Neural progenitor cell (in vitro differentiated cells): ENCODE measurements around the gene MCCC1. TPM values are rescaled to one million over a fixed set of nuclear protein-coding genes. Genes with fewer than 3 reads are reported as not detected.

ENCODE experiments used
- DNase-seq: peaks from one replicate; pipeline ENCODE4 v3.0.0-alpha.2; 2016; ENCODE audit warnings: low spot score
- H2AFZ ChIP-seq: fragments of 200-600 bp; sonication (generic); replicated peaks from 2 replicates; pipeline ENCODE4 v1.6.1; 2016; ENCODE audit warnings: antibody characterized with exemption
- H3F3A ChIP-seq: fragments of 200-600 bp; sonication (generic); 2 replicates; pipeline ENCODE4 v1.6.1; 2016; ENCODE audit warnings: antibody characterized with exemption, low read depth
- H3K27ac ChIP-seq: fragments of 200-600 bp; sonication (generic); 2 replicates; pipeline ENCODE4 v1.5.1; 2016; ENCODE audit warnings: mild to moderate bottlenecking
- H3K27me3 ChIP-seq: fragments of 200-600 bp; sonication (generic); 2 replicates; pipeline ENCODE4 v1.6.1; 2016; ENCODE audit warnings: mild to moderate bottlenecking, moderate library complexity
- H3K36me3 ChIP-seq: fragments of 200-600 bp; sonication (generic); 2 replicates; pipeline ENCODE4 v1.5.1; 2016
- H3K4me1 ChIP-seq: fragments of 200-600 bp; sonication (generic); 2 replicates; pipeline ENCODE4 v1.6.1; 2016; ENCODE audit warnings: mixed run types
- H3K4me2 ChIP-seq: fragments of 200-600 bp; sonication (generic); 2 replicates; pipeline ENCODE4 v1.6.1; 2016
- H3K4me3 ChIP-seq: fragments of 200-600 bp; sonication (generic); 2 replicates; pipeline ENCODE4 v1.5.1; 2016
- H3K79me2 ChIP-seq: fragments of 200-600 bp; sonication (generic); 2 replicates; pipeline ENCODE4 v1.6.1; 2016; ENCODE audit warnings: low read depth
- H3K9ac ChIP-seq: fragments of 200-600 bp; sonication (generic); 2 replicates; pipeline ENCODE4 v1.6.1; 2016
- H3K9me3 ChIP-seq: fragments of 200-600 bp; sonication (generic); 2 replicates; pipeline ENCODE4 v1.5.1; 2016; ENCODE audit warnings: low read depth
- H4K20me1 ChIP-seq: fragments of 200-600 bp; sonication (generic); 2 replicates; pipeline ENCODE4 v1.6.1; 2016; ENCODE audit warnings: low read depth
- H3K27ac Mint-ChIP-seq: 3 replicates; pipeline ENCODE4 v1.8.0; 2021; ENCODE audit warnings: mixed read lengths
- H3K27me3 Mint-ChIP-seq: 2 replicates; pipeline ENCODE4 v1.8.0; 2022; ENCODE audit warnings: low read depth, mild to moderate bottlenecking, inconsistent platforms, moderate library complexity, mixed read lengths; ENCODE audit not compliant: insufficient read depth
- H3K36me3 Mint-ChIP-seq: 3 replicates; pipeline ENCODE4 v1.8.0; 2021; ENCODE audit warnings: mixed read lengths
- H3K4me1 Mint-ChIP-seq: 3 replicates; pipeline ENCODE4 v1.8.0; 2021; ENCODE audit warnings: mixed read lengths
- H3K4me3 Mint-ChIP-seq: 3 replicates; pipeline ENCODE4 v1.8.0; 2021; ENCODE audit warnings: mild to moderate bottlenecking, moderate library complexity, mixed read lengths
- H3K9me3 Mint-ChIP-seq: 3 replicates; pipeline ENCODE4 v1.8.0; 2020; ENCODE audit warnings: mixed read lengths
- CTCF ChIP-seq: fragments of 200-600 bp; sonication (generic); IDR thresholded peaks from 2 replicates; pipeline ENCODE4 v1.5.1; 2017; ENCODE audit warnings: antibody characterized with exemption, mild to moderate bottlenecking
- EZH2 ChIP-seq: fragments of 200-600 bp; sonication (generic); IDR thresholded peaks from 2 replicates; pipeline ENCODE4 v1.6.1; 2017; ENCODE audit warnings: antibody characterized with exemption, mild to moderate bottlenecking, moderate library complexity
- EZH2phosphoT487 ChIP-seq: fragments of 200-600 bp; sonication (generic); IDR thresholded peaks from 2 replicates; pipeline ENCODE4 v1.6.1; 2017; ENCODE audit warnings: antibody characterized with exemption
- total RNA-seq: library from RNA; depleted of rRNA; stranded (reverse); fragments of >200 nt; gene quantifications from 2 replicates; pipeline ENCODE4 v1.2.3, GENCODE V29; 2015; ENCODE audit warnings: low replicate concordance

Gene MCCC1
- total RNA-seq, 1 donor from 2014 or later = 34.9 TPM

DNA sequence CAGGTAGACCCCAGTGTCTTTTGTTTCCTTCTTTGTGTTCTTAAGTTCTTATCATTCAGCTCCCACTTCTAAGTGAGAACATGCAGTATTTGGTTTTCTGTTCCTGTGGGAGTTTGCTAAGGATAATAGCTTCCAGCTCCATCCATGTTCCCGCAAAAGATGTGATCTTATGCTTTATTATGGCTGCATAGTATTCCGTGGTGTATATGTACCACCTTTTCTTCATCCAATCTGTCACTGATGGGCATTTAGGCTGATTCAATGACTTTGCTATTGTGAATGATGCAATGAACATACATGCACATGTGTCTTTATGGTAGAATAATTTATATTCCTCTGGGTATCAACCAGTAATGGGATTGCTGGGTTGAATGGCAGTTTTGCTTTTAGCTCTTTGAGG lies 24.4 kb downstream of the MCCC1 start:
- H3K4me1 ChIP-seq = no peaks in the 10 kb centered on the region
- peaks cover 13% of the 10 kb centered on the region for H3K9me3 ChIP-seq
- no peaks in the 10 kb centered on the region for H3K27me3 Mint-ChIP-seq
- no peak overlapping the region for H3K4me3 ChIP-seq
- H2AFZ ChIP-seq = no peak overlapping the region
- H3K4me3 Mint-ChIP-seq = no peak overlapping the region
- DNase-seq = no peak
- H3K4me1 Mint-ChIP-seq = no peaks in the 10 kb centered on the region
- H3K27me3 ChIP-seq = no peaks in the 10 kb centered on the region
- peaks cover 38% of the 10 kb centered on the region for H3K36me3 Mint-ChIP-seq
- no peaks in the 10 kb centered on the region for H4K20me1 ChIP-seq
- no peaks in the 10 kb centered on the region for H3F3A ChIP-seq
- no peaks in the 10 kb centered on the region for H3K79me2 ChIP-seq
- peaks cover 26% of the 10 kb centered on the region for H3K9me3 Mint-ChIP-seq
- H3K27ac ChIP-seq = no peak overlapping the region
- no peak for TF ChIP-seq CTCF
- H3K4me2 ChIP-seq = no peak overlapping the region
- H3K27ac Mint-ChIP-seq = no peak overlapping the region
- H3K9ac ChIP-seq = no peak overlapping the region
- peaks cover 31% of the 10 kb centered on the region for H3K36me3 ChIP-seq

GRCh38 chr3:183074261-183074660 lies 25.0 kb downstream of the MCCC1 start:
- Mint-ChIP-seq H3K36me3 (peaks cover 32% of the 10 kb centered on the region), H3K27me3 (no peaks in the 10 kb centered on the region), H3K4me3 (no peak overlapping the region), H3K27ac (no peak overlapping the region), H3K4me1 (no peaks in the 10 kb centered on the region), H3K9me3 (peaks cover 25% of the 10 kb centered on the region)
- Histone ChIP-seq H3K36me3 (peaks cover 28% of the 10 kb centered on the region), H3K4me2 (no peak overlapping the region), H3K79me2 (no peaks in the 10 kb centered on the region), H3F3A (no peaks in the 10 kb centered on the region), H3K4me1 (no peaks in the 10 kb centered on the region), H3K4me3 (no peak overlapping the region), H3K9me3 (peaks cover 13% of the 10 kb centered on the region), H3K27ac (no peak overlapping the region), H4K20me1 (no peaks in the 10 kb centered on the region), H2AFZ (no peak overlapping the region), H3K27me3 (no peaks in the 10 kb centered on the region), H3K9ac (no peak overlapping the region)
- no peak for DNase-seq
- no peak for TF ChIP-seq EZH2phosphoT487
- TF ChIP-seq EZH2 = no peak
- no peak for TF ChIP-seq CTCF

DNA sequence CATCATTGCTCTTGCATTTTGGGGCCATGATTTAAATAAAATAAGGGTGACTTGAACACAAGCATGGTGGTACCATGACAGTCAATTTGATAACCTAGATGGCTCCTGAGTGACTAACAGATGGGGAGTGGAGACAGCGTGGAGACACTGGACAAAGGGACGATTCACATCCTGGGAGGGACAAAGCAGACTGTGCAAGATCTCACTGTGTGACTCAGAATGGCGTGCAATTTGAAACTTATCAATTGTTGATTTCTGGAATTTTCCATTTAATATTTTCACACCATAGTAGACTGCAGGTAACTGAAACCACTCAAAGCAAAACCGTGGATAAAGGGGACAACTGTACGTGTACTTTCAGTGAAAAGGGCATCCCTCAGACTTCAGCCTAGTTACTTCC lies 25.5 kb downstream of the MCCC1 start:
- Mint-ChIP-seq H3K36me3 (peaks cover 28% of the 10 kb centered on the region), H3K4me1 (no peaks in the 10 kb centered on the region)
- no peaks in the 10 kb centered on the region for H3F3A ChIP-seq

More for the DNA sequence above, 25.5 kb downstream of the MCCC1 start:
- Histone ChIP-seq H3K4me3 (no peak overlapping the region), H3K36me3 (peaks cover 28% of the 10 kb centered on the region), H3K9me3 (peaks cover 13% of the 10 kb centered on the region), H3K79me2 (no peaks in the 10 kb centered on the region), H3K27me3 (no peaks in the 10 kb centered on the region), H3K27ac (no peak overlapping the region), H3K4me2 (no peak overlapping the region), H4K20me1 (no peaks in the 10 kb centered on the region), H3K4me1 (no peaks in the 10 kb centered on the region), H3K9ac (no peak overlapping the region), H2AFZ (no peak overlapping the region)
- Mint-ChIP-seq H3K4me3 (no peak overlapping the region), H3K27ac (no peak overlapping the region), H3K9me3 (peaks cover 21% of the 10 kb centered on the region), H3K27me3 (no peaks in the 10 kb centered on the region)
- no peak for TF ChIP-seq EZH2
- no peak for TF ChIP-seq EZH2phosphoT487
- no peak for TF ChIP-seq CTCF
- no peak for DNase-seq
